SK-N-DZ (cell line): Measurements from ENCODE around the gene EGF.
"Not testable (repeated sequence)": the region's sequence is repeated elsewhere in the genome, so short reads cannot be mapped to it uniquely, and the experiment has no call there.

ENCODE experiments used
- DNase-seq: peaks from one replicate; pipeline ENCODE4 v3.0.0-alpha.2; 2015; ENCODE audit warnings: low spot score
- small RNA-seq, 2 experiments: library from RNA; depleted of rRNA; stranded (forward); fragments of <200 nt; gene quantifications; one replicate each; pipeline ENCODE3, GENCODE V24; 2014

Gene EGF

DNA sequence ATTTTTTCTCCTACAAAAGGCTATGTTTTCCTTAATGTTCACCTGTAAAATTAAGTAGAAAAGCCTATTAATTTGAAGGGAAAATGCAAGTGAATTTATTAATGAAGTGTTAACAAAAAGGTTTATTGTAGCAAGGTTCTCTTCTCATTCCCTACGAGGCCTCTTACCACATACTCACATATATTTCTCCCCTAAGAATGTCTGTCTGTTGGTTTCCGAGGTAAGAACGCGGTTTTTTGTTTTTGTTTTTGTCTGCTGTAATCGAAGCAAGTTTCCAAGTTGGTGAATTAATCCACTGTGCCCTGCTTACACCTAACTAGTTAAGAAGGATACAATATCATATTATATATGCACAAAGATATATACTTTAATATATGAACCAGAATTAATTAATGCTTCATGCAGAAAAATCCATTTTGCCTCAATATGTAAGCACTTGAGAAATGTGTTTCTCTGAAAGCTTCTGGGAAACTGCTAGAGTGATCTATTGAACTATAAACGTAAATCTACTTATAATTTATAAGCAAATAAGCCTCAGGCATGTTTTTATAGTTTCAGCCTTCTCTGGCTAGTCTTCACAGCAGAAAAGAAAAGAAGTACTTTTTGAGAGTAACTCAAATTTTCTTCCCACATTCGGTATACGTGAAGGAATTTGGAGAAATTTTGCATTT is 120.8 kb downstream of the EGF start:
- DNase-seq, result no peak

DNA sequence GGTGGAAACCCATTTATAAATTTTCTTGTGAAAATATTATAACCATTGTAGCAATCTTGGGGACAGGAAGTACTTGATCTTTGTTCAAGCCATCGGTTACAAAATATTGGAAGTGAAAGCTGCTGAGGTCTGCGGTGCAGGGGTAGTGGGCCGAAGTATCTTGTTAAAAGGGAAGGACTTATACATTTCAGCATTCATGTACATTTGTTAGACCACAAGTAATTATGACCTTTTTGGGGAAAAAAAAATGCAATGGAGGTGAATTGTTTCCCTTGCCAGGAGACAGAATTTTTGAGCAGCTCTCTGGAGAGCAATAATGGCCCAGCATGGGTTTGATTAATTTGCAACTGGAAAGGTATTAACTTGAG is 121.3 kb downstream of the EGF start:
- DNase-seq, result no peak

DNA sequence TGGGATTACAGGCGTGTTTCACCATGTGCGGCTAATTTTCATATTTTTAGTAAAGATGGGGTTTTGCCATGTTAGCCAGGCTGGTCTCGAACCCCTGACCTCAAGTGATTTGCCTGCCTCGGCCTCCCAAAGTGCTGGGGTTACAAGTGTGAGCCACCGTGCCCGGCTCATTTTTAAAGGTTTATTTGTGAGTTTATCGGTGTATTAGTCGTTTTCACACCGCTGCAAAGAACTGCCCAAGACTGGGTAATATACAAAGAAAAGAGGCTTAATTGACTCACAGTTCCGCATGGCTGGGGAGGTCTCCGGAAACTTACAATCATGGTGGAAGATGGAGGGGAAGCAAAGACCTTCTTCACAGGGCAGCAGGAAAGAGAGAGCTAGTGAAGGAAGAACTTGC is 126.5 kb downstream of the EGF start:
- not testable (repeated sequence) for DNase-seq

DNA sequence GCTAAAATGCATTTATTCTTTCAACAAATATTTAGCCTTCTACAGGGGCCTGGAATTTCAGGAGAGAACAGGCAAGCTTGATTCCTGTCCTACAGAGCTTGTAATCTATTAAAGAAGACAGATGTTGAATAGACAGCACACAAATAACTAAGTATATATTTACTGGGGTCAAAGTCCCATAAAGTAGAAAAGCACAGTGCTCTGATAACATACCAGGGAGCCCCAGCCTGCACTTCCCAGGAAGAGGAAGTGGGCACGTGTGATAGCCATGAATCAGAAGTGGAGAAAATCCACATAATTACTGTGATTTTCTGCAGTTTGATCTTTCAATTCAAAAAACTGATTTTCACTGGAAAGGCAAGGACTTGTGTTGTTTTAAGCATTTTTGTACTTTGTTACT is 129.1 kb downstream of the EGF start:
- DNase-seq, result no peak

DNA sequence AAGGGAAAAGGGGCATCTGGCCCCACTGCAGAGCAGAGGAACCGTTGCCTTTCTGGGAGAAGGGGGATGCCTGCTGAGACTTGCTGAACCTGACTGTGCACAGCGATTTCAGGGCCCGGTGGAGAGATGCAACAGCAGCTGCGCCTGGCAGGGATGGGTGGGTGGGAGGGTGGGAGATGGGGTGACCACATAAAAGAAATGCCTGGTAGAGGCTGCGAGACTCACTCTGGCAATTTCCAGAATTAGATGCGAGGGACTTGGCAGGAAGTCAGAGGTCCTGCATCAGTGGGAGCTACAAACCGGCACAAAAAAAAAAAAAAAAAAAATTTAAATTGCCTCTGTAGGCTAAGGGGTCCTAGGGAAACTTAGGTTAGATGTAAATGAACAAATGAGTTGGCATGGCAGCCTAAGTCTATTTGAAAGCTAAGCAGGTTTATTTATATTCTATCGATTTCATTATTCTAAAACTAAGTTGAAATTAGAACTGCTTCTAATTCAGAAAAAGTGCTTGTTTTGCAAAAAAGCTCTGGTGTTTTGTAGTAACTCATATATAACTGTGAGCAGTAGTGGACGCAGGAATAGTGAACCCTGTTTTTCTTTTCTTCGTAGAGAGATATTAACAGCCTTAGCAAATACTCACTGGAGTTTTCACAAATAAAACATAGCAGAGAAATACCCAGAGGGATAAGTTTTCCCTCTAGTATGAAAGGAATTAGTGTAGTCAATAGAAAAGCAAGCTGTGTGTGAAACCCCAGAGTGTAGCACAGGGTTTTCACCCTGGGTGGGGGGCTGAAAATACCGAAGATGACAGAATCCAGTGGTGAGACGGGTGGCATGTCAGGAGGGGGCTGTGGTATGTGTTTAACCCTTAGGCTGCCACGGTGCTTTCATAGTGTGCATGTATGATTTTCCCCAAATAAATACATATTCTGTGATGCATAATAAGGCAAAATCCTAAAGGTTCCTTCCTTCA is 130.1 kb downstream of the EGF start:
- DNase-seq, result no peak

DNA sequence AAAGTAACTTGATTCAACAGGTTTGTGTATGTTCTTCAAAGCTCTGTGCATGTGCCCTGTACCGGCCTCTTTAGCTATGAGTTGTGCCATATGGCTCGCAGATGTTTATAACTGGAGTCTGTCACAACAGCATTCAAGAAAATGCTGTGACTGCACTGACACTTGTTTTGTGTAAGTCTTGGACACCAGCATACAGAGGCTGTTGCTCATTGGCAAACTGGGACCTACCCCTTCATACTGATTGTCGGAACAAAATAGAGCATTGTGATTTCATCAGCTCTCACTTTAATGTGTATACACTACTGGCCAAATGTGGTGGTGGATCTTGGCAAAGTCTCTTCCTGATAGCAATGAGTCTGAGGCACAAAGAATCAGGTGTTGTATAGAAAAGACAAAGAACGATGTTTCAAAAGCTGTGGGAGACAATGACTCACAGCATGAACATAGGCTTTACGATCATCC is 133.9 kb downstream of the EGF start:
- DNase-seq, result no peak

DNA sequence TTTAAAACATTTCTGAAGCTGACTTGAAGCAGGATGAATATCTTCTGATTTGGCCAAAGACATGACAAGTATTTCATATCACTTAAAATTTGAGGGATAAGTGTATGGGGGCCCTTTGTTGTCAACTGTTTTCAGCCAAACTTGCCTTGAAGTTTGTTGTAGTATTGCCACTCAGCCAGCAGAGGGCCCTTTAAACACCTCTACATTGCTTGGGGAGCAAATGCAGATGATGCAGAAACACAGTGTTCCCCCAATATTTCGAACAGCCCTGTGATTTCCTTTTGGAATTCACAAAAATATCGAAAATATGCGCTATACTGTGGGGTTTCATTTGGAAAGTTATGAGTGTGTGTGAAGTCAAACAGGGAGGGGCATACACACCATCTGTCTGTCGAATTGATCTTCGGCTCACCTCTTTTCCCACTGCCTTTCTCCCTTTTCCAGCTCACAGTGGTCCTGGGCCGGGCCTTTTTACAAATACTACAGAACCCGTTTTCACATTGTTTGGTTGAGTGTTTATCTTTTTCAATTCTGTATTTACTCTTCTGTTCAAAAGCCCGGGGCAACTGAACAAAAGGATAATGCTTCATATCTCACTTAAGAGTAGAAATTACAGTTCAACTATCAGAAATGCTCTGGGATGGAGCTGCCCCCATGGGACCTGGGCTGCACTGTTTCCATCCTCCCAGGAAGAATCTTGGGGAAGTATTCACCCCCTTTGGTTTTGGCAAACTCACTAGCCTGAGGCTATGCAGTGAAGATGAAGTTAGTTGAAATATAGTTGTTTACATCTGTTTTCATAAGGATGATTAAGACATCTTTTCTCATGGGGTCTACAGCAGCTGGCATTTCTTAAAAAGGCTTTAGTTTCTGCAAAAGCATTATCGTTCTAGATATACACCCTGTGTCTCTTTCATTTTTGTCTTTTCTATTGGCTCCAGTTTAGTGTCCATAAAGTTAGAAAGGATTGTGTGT is 137.6 kb downstream of the EGF start:
- peak; percentile 16 for DNase-seq

DNA sequence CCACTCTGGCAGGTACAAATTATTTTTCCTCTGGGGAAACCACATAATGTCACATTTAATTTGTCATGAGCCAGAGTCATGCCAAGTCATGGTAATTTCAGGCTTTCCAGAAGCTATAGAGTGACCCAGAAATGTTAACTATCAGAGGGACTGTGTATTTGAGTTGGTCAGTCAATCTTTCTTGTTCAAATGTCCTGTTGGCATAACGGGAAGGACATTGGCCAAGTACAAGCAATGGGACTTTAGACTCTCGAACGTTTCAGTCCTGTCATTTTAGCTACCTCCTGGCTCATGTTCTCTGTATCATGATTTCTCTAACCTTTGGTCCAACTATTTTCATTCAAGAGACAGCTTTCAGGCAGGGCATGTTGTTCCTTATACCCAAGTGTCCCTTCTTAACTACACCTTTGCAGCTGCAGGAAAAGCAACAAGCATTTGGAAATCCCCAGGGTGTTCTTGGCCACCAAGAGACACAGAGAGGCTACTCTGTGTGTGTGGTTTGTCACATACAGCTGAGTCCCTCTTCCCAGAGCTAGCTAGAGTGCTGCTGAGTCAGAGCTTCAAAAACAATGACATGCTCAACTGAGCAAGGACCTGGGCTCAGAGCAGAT is 142.6 kb downstream of the EGF start:
- no peak for DNase-seq

DNA sequence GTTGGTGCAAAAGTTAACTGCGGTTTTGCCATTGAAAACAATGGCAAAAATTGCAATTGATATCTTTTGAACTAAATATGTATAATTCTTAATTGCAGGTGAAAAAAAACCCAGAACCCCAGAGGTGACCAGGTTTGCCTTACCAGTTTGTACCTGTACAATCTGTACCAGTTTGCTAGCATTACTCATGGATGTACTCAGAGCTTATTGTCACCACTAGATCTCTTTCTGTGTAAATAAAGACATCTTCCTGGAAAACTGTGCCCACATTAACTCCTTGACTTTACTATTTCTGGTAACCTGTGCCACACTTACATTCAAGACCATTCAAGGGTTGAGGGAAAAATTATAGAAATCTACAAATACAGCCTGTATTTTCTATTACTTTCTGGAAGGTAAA is 146.0 kb downstream of the EGF start:
- DNase-seq, result no peak

DNA sequence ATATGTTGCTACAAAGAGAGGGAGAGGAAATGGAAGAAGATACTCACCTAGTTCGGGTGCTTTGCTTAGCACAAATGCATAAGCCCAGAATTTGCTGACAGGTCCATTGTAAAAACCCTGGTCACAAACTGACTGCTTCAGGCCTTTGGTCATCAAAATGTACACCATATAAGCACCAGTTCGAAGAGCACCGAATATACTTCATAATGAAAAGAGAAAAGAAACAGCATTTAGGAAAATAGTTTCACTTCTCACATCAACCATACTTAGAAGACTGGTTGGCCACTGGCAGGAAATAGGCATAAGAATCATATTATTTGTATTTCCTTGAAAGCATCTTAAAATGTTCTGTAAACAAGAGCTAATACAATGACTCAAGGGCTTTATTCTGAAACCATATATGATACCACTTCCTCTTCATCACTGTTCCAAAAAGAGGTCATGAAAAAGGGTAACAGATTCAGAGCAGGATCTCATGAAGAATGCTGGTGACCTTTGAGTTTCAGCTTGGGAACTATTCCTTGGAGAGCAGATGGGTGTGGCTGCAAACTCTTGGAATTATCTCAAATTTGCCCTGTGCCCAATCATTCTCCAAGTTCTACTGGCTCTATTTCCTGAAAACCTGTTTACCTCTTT is 147.0 kb downstream of the EGF start:
- DNase-seq, result no peak

DNA sequence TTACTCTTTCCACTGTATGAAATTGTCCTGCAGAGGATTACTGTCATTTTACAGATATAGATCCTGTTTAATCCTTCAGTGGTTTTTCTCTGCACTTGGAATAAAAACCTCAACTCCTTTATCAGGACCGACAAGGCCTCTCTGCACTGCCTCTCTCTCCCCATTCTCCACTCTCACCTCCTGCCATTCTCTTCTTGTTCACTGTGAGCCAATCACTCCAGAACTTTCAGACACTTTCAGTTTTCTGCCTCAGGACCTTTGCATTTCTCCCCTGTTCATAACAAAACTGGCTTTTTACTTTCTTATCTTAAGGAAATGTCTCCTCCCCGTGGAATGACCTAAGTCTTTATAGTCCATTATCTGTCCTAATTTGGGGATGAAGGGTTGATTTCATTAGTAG is 148.4 kb downstream of the EGF start:
- no peak for DNase-seq

Small RNA genes lying within 50 kb of the gene (small RNA-seq; reads per million reads assigned to genes)
- 0 reads per million in 2 experiments for gene RNU6-35P
